ENCODE data around the gene LHFPL2. TPM values are rescaled to one million over a fixed set of nuclear protein-coding genes. Genes with fewer than 3 reads are reported as not detected.
"Not testable (repeated sequence)": the region's sequence is repeated elsewhere in the genome, so short reads cannot be mapped to it uniquely, and the experiment has no call there.

The LHFPL2 gene
- total RNA-seq, 4 donors from 2014 or later: 10.3 to 11.6 (median 10.8) TPM

DNA sequence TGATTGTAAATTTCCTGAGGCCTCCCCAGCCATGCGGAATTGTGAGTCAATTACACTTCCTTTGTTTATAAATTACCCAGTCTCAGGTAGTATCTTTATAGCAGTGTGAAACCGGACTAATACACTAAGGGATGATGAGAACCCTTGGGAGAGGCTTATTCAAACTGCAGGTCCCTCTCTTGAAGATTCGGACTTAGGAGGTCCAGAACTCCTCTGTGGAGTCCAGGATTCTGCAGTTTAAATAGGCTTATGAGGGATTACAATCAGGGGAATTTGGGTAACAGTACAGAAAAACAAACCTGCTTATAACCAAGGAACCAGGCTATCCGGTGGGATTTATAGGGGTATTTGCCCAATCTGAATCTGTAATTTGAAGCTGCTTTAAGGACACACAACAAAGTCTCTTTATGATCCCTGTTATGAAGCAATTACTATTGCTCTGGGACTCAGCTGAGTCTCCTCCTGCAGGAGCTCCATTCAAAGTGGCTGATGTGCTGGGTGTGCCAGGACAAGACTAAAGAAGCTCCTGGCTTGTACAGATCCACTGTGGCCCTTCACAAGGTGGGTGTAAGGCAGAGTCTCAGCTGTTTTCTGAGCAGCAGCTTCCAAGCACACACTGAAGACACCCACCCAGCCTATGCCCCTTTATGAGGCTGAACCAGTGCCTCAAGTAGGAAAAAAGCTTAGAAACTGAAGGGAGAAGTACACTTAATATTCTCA, 41.8 kb upstream of the LHFPL2 start:
- no peak for TF ChIP-seq EP300 (IDR thresholded peaks at IDR 0.05)
- no peak for TF ChIP-seq POLR2AphosphoS5 (IDR thresholded peaks at IDR 0.05)
- no peak for TF ChIP-seq POLR2A (IDR thresholded peaks at IDR 0.05)
- TF ChIP-seq, protein P1, sequence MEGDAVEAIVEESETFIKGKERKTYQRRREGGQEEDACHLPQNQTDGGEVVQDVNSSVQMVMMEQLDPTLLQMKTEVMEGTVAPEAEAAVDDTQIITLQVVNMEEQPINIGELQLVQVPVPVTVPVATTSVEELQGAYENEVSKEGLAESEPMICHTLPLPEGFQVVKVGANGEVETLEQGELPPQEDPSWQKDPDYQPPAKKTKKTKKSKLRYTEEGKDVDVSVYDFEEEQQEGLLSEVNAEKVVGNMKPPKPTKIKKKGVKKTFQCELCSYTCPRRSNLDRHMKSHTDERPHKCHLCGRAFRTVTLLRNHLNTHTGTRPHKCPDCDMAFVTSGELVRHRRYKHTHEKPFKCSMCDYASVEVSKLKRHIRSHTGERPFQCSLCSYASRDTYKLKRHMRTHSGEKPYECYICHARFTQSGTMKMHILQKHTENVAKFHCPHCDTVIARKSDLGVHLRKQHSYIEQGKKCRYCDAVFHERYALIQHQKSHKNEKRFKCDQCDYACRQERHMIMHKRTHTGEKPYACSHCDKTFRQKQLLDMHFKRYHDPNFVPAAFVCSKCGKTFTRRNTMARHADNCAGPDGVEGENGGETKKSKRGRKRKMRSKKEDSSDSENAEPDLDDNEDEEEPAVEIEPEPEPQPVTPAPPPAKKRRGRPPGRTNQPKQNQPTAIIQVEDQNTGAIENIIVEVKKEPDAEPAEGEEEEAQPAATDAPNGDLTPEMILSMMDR (IDR thresholded peaks at IDR 0.05): no peak
- no peaks in the 10 kb centered on the region for H3K27me3 ChIP-seq
- no peak overlapping the region for H3K27ac ChIP-seq

DNA sequence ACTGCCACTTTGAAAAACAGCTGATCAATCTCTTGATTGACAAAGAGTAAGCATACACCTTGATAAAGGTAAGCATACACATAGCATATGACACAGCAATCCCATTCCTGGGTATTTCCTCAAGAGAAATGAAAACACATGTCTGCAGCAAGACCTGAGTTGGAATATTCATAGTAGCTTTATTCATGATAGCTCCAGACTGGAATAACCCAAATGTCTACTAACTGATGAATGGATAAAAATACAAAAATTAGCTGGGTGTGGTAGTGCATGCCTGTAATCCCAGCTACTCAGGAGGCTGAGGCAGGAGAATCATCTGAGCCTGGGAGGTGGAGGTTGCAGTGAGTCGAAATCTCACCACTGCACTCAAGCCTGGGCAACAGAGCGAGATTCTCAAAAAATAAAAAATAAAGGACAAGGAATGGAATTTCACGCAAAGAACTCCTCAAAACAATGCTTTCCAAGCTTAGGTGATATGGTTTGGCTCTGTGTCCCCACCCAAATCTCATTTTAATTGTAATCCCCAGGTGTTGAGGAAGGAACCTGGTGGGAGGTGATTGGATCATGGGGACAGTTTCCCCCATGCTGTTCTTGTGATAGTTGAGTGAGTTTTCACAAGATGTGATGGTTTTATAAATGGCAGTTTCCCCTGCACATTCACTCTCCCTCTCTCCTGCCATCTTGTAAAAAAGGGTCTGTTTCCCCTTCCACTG, 41.1 kb upstream of the LHFPL2 start:
- no peaks in the 10 kb centered on the region for H3K27me3 ChIP-seq
- H3K36me3 ChIP-seq: no peaks in the 10 kb centered on the region
- no peak overlapping the region for H3K27ac ChIP-seq
- 96% methylated on average over 3 of the region's 3 CpGs for WGBS
- TF ChIP-seq, protein P1 (IDR thresholded peaks at IDR 0.05): no peak
- TF ChIP-seq EP300 (IDR thresholded peaks at IDR 0.05) (no peak), POLR2AphosphoS5 (IDR thresholded peaks at IDR 0.05) (no peak), POLR2A (IDR thresholded peaks at IDR 0.05) (no peak)
- H3K4me1 ChIP-seq: no peaks in the 10 kb centered on the region
- no peak overlapping the region for H3K4me3 ChIP-seq
- no peaks in the 10 kb centered on the region for H3K9me3 ChIP-seq
- DNase-seq (ENCODE audit: low spot score in 2 of 2): no peak

More for the DNA sequence above, 41.8 kb upstream of the LHFPL2 start:
- DNase-seq (ENCODE audit: low spot score in 2 of 2): no peak
- Histone ChIP-seq H3K9me3 (no peaks in the 10 kb centered on the region), H3K4me3 (no peak overlapping the region), H3K36me3 (no peaks in the 10 kb centered on the region), H3K4me1 (no peaks in the 10 kb centered on the region)
- 71% methylated on average over 4 of the region's 4 CpGs for WGBS

DNA sequence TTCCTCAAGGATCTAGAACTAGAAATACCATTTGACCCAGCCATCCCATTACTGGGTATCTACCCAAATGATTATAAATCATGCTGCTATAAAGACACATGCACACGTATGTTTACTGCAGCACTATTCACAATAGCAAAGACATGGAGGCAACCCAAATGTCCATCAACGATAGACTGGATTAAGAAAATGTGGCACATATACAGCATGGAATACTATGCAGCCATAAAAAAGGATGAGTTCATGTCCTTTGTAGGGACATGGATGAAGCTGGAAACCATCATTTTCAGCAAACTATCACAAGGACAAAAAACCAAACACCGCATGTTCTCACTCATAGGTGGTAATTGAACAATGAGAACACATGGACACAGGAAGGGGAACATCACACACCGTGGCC, 38.9 kb upstream of the LHFPL2 start:
- not testable (repeated sequence) for H3K27ac ChIP-seq; H3K4me1 ChIP-seq; H3K27me3 ChIP-seq; DNase-seq (ENCODE audit: low spot score in 2 of 2); H3K4me3 ChIP-seq; H3K9me3 ChIP-seq; H3K36me3 ChIP-seq
- WGBS: 94% methylated on average over 4 of the region's 4 CpGs

DNA sequence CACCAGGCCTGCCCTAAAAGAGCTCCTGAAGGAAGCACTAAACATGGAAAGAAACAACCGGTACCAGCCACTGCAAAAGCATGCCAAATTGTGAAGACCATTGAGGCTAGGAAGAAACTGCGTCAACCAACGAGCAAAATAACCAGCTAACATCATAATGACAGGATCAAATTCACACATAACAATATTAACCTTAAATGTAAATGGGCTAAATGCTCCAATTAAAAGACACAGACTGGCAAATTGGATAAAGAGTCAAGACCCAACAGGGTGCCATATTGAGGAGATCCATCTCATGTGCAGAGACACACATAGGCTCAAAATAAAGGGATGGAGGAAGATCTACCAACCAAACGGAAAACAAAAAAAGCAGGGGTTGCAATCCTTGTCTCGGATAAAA, 35.3 kb upstream of the LHFPL2 start:
- not testable (repeated sequence) for H3K9me3 ChIP-seq; H3K27me3 ChIP-seq; H3K4me3 ChIP-seq; DNase-seq (ENCODE audit: low spot score in 2 of 2); H3K4me1 ChIP-seq; H3K27ac ChIP-seq; H3K36me3 ChIP-seq
- 96% methylated on average over 5 of the region's 5 CpGs for WGBS

DNA sequence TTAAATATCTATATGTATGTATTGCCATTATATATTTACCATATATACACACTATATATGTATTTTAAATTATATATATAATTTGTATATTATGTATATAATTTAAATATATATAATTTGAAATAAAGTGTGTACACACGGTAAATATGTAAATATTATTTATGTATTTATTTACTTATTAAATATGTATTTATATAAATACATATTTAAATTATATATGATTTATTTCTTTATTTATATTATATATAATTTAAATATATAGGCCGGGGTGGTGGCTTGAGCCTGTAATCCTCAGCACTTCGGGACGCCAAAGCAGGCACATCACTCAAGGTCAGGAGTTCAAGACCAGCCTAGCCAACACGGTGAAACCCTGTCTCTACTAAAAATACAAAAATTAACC, 31.3 kb upstream of the LHFPL2 start:
- DNase-seq (ENCODE audit: low spot score in 2 of 2): no peak
- H3K9me3 ChIP-seq: no peaks in the 10 kb centered on the region
- TF ChIP-seq, protein P1 (IDR thresholded peaks at IDR 0.05): no peak
- H3K36me3 ChIP-seq: no peaks in the 10 kb centered on the region
- no peak overlapping the region for H3K4me3 ChIP-seq
- 94% methylated on average over 5 of the region's 5 CpGs for WGBS
- H3K27me3 ChIP-seq: no peaks in the 10 kb centered on the region
- no peak overlapping the region for H3K27ac ChIP-seq
- peaks cover 16% of the 10 kb centered on the region for H3K4me1 ChIP-seq

DNA sequence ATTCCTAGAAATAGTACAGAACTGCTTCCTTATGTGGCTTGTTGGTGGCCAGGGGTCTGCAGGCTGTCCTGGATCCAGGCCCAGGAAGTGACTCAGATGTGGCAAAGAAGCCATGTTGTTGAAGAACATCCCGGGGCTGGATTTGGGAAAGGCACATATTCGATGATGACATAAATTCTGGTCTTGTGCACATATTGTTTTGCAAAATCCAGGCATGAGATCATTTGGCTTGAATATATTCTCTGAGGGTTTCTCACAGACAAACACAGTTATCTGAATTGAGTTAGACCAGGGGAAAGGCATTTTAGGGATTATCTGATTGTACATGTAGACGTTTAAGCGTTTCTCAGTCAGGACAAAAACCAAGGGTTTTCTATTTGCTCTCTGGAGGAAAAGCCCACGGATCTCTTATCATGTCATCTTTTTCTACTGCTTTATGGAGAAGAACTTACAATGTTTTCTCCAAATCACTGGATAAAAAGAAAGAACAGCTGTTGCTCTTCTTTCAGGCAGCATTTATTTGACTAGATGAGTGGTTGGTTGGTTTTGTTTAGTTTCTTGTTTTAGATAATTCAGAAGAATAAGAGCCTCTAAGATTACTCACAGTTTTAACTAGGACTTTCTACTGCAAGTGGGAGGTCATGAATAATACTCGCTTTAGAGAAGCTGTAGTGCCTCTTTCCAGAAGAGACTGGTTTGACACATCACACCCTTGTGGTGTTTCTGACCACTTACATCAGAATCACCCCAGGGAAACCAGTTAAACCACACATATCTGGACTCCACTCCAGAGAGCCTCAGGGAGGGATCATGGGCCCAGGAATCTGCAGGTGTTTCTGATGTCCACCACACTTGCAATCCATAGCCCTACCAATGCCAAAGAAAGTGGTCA, 29.5 kb upstream of the LHFPL2 start:
- Histone ChIP-seq H3K36me3 (no peaks in the 10 kb centered on the region), H3K4me1 (peaks cover 16% of the 10 kb centered on the region), H3K27me3 (no peaks in the 10 kb centered on the region), H3K9me3 (no peaks in the 10 kb centered on the region), H3K4me3 (no peak overlapping the region), H3K27ac (peak overlapping the region; percentile 73)
- DNase-seq (ENCODE audit: low spot score in 2 of 2): peak in 1 of 2 donors; percentile 79
- TF ChIP-seq, protein P1 (IDR thresholded peaks at IDR 0.05): no peak
- TF ChIP-seq POLR2A (IDR thresholded peaks at IDR 0.05) (peak in 1 of 2 donors; percentile 4), POLR2AphosphoS5 (IDR thresholded peaks at IDR 0.05) (peak in 1 of 3 donors; percentile 63)
- WGBS: 39% methylated on average over 6 of the region's 6 CpGs

Data from suprapubic skin (tissue), 4 donors.